Endothelial cell of umbilical vein (primary cell): ENCODE results near the gene SMIM21. TPM values are rescaled to one million over a fixed set of nuclear protein-coding genes. Genes with fewer than 3 reads are reported as not detected.

Experiments
- BruUV-seq: library from RNA; stranded (reverse); fragments of 400-500 nt; replicated peaks from 2 replicates; lab custom pipeline; 2021; lab: Mats Ljungman, UMichigan
- CTCF ChIA-PET: fragments of 300-600, 350-600 bp; sonication (Branson Sonifier 250); formaldehyde crosslinking; loops from one replicate; lab custom pipeline; 2021; ENCODE audit warnings: antibody characterized with exemption, inconsistent platforms; lab: Charles Lee
- POLR2A ChIA-PET: fragments of 300-600, 350-600 bp; sonication (Branson Sonifier 250); formaldehyde crosslinking; loops from one replicate; lab custom pipeline; 2021; ENCODE audit warnings: antibody characterized with exemption, inconsistent platforms; lab: Charles Lee
- DNase-seq: peaks from one replicate; pipeline ENCODE4 v3.0.0-alpha.2; 2011; ENCODE audit warnings: low read depth, low spot score
- FAIRE-seq: peaks from 2 replicates; lab custom pipeline; 2011; peaks lifted over from hg19 to GRCh38; lab: Jason Lieb, UNC
- H2AFZ ChIP-seq: 2 replicates; pipeline ENCODE4 v1.6.0; 2012; ENCODE audit warnings: low read depth, low read length, control low read depth, inconsistent platforms
- H3K27ac ChIP-seq: 2 replicates; pipeline ENCODE4 v1.5.1; 2011; ENCODE audit warnings: low read depth, mild to moderate bottlenecking, control low read depth, low read length, moderate library complexity; ENCODE audit not compliant: insufficient read depth
- H3K27me3 ChIP-seq, 2 experiments: 2 replicates each; pipeline versions ENCODE4 v1.6.0 to v1.6.1; 2011; ENCODE audit warnings: low read length in 2 of 2, mixed read lengths in 1 of 2; ENCODE audit not compliant: control insufficient read depth in 2 of 2, insufficient read depth in 2 of 2
- H3K36me3 ChIP-seq, 2 experiments: 2 replicates in 1 of 2; 3 replicates in 1 of 2; pipeline ENCODE4 v1.5.1; 2011; ENCODE audit warnings: low read length in 2 of 2, mild to moderate bottlenecking in 1 of 2, moderate library complexity in 1 of 2; ENCODE audit not compliant: control insufficient read depth in 2 of 2, insufficient read depth in 2 of 2; ENCODE audit errors: extremely low read depth in 1 of 2
- H3K4me1 ChIP-seq: 3 replicates; pipeline ENCODE4 v1.5.1; 2011; ENCODE audit warnings: mild to moderate bottlenecking, low read length; ENCODE audit not compliant: control insufficient read depth, insufficient read depth; ENCODE audit errors: extremely low read depth
- H3K4me2 ChIP-seq: 2 replicates; pipeline ENCODE4 v1.6.1; 2011; ENCODE audit warnings: low read length, control low read depth, mixed read lengths; ENCODE audit not compliant: insufficient read depth
- H3K4me3 ChIP-seq, 3 experiments: fragments of 200-600 bp in 1 of 3; sonication (generic), shearing (Covaris generic) in 1 of 3; replicated peaks in 1 of 3; 2 replicates each; pipeline ENCODE4 v1.5.1; 2011 to 2016; ENCODE audit warnings: control low read depth in 3 of 3, low read length in 3 of 3, mild to moderate bottlenecking in 2 of 3, inconsistent platforms in 1 of 3, low read depth in 1 of 3, moderate library complexity in 1 of 3; ENCODE audit not compliant: insufficient read depth in 1 of 3
- H3K79me2 ChIP-seq: 2 replicates; pipeline ENCODE4 v1.6.0; 2012; ENCODE audit warnings: low read length, inconsistent platforms; ENCODE audit not compliant: control insufficient read depth, insufficient read depth
- H3K9ac ChIP-seq: replicated peaks from 2 replicates; pipeline ENCODE3; 2011; ENCODE audit warnings: low read length, control low read depth; ENCODE audit not compliant: insufficient read depth; ENCODE audit errors: extremely low read depth
- H3K9me1 ChIP-seq: replicated peaks from 3 replicates; pipeline ENCODE4 v1.6.0; 2011; ENCODE audit warnings: mild to moderate bottlenecking, low read length; ENCODE audit not compliant: control insufficient read depth, insufficient read depth; ENCODE audit errors: extremely low read depth
- H3K9me3 ChIP-seq: replicated peaks from 2 replicates; pipeline ENCODE4 v1.5.1; 2012; ENCODE audit warnings: low read length, inconsistent platforms; ENCODE audit not compliant: control insufficient read depth, insufficient read depth
- H4K20me1 ChIP-seq: replicated peaks from 2 replicates; pipeline ENCODE3; 2011; ENCODE audit warnings: mild to moderate bottlenecking, low read length; ENCODE audit not compliant: control insufficient read depth, insufficient read depth; ENCODE audit errors: extremely low read depth
- CTCF ChIP-seq, 2 donors: IDR thresholded peaks; 1 replicate in 1 of 2; 2 replicates in 1 of 2; pipeline ENCODE4 v1.5.1; 2011; ENCODE audit warnings: low read length in 2 of 2, mild to moderate bottlenecking in 2 of 2, moderate library complexity in 2 of 2, control low read depth in 1 of 2, inconsistent platforms in 1 of 2, low read depth in 1 of 2; ENCODE audit not compliant: insufficient read depth in 1 of 2; ENCODE audit errors: extremely low read depth in 1 of 2
- EZH2 ChIP-seq: IDR thresholded peaks from 2 replicates; pipeline ENCODE4 v1.6.1; 2012; ENCODE audit warnings: borderline replicate concordance, low read depth, mild to moderate bottlenecking, moderate library complexity, low read length, inconsistent platforms; ENCODE audit not compliant: severe bottlenecking
- FOS ChIP-seq: IDR thresholded peaks from 2 replicates; pipeline ENCODE4 v1.6.1; 2011; ENCODE audit warnings: mild to moderate bottlenecking, low read length, moderate library complexity, borderline replicate concordance; ENCODE audit not compliant: insufficient read depth
- GATA2 ChIP-seq: IDR thresholded peaks from 2 replicates; pipeline ENCODE4 v1.7.0; 2011; ENCODE audit warnings: low read depth, mild to moderate bottlenecking, moderate library complexity, mixed read lengths, low read length; ENCODE audit not compliant: insufficient read length, insufficient read depth
- JUN ChIP-seq: IDR thresholded peaks from 2 replicates; pipeline ENCODE4 v1.6.1; 2011; ENCODE audit warnings: borderline replicate concordance, low read depth; ENCODE audit not compliant: insufficient read length, insufficient read depth
- MAX ChIP-seq: IDR thresholded peaks from 2 replicates; pipeline ENCODE4 v1.6.1; 2011; ENCODE audit not compliant: insufficient read depth, insufficient read length
- MYC ChIP-seq: IDR thresholded peaks from one replicate; pipeline ENCODE4 v1.6.1; 2011; ENCODE audit warnings: mild to moderate bottlenecking, low read depth, low read length
- POLR2A ChIP-seq: IDR thresholded peaks from 2 replicates; pipeline ENCODE4 v1.6.1; 2012; ENCODE audit warnings: low read depth, mild to moderate bottlenecking, control low read depth, low read length
- POLR2AphosphoS5 ChIP-seq: IDR thresholded peaks from 2 replicates; pipeline ENCODE4 v1.6.1; 2012; ENCODE audit warnings: low read depth, mild to moderate bottlenecking, control low read depth, low read length, moderate library complexity; ENCODE audit not compliant: insufficient read depth
- dilution Hi-C: fragments of 300-500 bp; cut with MboI; formaldehyde crosslinking; loops from one replicate; pipeline ENCODE4 v1.15.0; 2019; ENCODE audit warnings: low sequenced_read_pairs; ENCODE audit not compliant: extremely low pct_ligation_motif_present
- intact Hi-C: fragments of 100-400 bp; cut with micrococcal nuclease; formaldehyde crosslinking; loops from one replicate; pipeline ENCODE4 v1.10.0; 2022
- polyA plus RNA-seq, 4 experiments: library from polyadenylated mRNA; depleted of rRNA in 3 of 4; stranded (reverse) in 3 of 4; unstranded in 1 of 4; fragments of >200 nt; gene quantifications; 2 replicates each; pipeline versions ENCODE4 v1.2.1 to v1.2.3, GENCODE V29; 2011 to 2012; ENCODE audit warnings: missing spikeins in 1 of 4
- total RNA-seq: library from RNA; stranded (reverse); gene quantifications from 2 replicates; pipeline ENCODE4 v1.2.3, GENCODE V29; 2021

SMIM21 gene
- total and polyA plus RNA-seq, 2 donors (not counting 3 experiments of a cell fraction or from before 2014, with no cell fraction given), result not detected

DNA sequence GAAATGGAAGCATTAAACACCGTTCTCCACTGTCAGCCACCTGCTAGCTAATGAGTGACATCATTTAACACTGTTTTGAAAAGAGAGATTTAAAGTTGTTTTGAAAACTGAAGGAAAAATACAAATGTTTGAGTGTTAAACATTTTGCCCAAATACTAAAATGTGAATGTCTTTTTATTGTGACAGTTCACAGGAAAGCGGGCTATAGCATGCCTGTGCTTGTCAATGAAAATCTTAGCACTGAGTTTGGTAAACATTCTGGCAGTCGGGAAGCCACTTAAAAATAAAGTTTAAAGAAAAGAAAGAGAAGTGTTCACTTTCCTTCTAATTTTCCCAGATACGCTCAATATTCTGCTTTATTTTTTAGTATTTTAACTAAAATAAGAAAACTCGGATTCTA, 40.3 kb upstream of the SMIM21 start:
- Histone ChIP-seq H3K4me3 (no peak overlapping the region), H3K9me3 (no peaks in the 10 kb centered on the region), H3K79me2 (no peaks in the 10 kb centered on the region), H3K27ac (no peak overlapping the region), H3K4me1 (no peaks in the 10 kb centered on the region), H2AFZ (no peak overlapping the region), H3K4me2 (no peak overlapping the region), H3K9me1 (no peaks in the 10 kb centered on the region), H3K9ac (no peak overlapping the region), H3K36me3 (no peaks in the 10 kb centered on the region), H3K27me3 (no peaks in the 10 kb centered on the region), H4K20me1 (no peaks in the 10 kb centered on the region)
- ChIA-PET POLR2A (no interaction called here), CTCF (no interaction called here)
- intact Hi-C loops (no loop called here), dilution Hi-C loops (no loop called here)
- FAIRE-seq (no peak), DNase-seq (no peak)
- no TSS peak for BruUV-seq
- TF ChIP-seq GATA2, result no peak

DNA sequence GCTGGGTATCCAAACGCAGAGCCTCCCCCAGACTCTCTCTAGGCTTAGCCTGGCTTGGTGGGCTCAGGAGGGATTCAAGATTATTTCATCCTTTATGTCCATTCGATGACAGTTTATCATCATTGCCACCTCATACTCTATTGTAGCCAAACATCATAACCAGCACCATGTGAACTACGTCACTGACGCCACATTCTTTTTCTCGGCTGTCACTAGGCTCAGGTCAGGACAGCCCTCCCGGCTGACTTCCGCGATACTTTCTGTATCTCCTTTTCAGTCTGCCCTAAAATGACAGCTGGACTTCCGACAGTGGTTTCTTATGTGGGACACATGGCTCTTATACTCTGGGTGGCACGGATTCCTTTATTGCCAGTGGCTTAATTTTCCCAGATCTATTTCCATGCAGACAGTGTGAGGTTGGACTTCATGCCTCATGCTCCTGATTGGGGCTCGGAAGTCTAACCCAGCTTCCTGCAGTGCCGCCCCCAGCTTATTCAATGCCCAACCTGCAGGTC, 39.8 kb upstream of the SMIM21 start:
- no peak for FAIRE-seq
- no TSS peak for BruUV-seq
- intact Hi-C loops, result no loop called here

More for the DNA sequence above, 39.8 kb upstream of the SMIM21 start:
- Histone ChIP-seq H3K27me3 (no peaks in the 10 kb centered on the region), H3K9ac (no peak overlapping the region), H3K9me3 (no peaks in the 10 kb centered on the region), H3K4me3 (no peak overlapping the region), H3K4me2 (no peak overlapping the region), H3K27ac (no peak overlapping the region), H3K79me2 (no peaks in the 10 kb centered on the region), H4K20me1 (no peaks in the 10 kb centered on the region), H3K36me3 (no peaks in the 10 kb centered on the region), H2AFZ (no peak overlapping the region), H3K9me1 (no peaks in the 10 kb centered on the region), H3K4me1 (no peaks in the 10 kb centered on the region)
- ChIA-PET POLR2A (no interaction called here), CTCF (no interaction called here)
- dilution Hi-C loops, result no loop called here
- DNase-seq, result no peak
- TF ChIP-seq MYC (no peak), POLR2AphosphoS5 (no peak), JUN (no peak), GATA2 (no peak), FOS (no peak), CTCF (IDR thresholded peaks at IDR 0.05; ENCODE audit: extremely low read depth in 1 of 2, insufficient read depth in 1 of 2, low read depth in 1 of 2, low read length in 2 of 2) (no peak), POLR2A (no peak), EZH2 (no peak), MAX (no peak)
